ENCODE data around the gene CPNE8. TPM values are rescaled to one million over a fixed set of nuclear protein-coding genes. Genes with fewer than 3 reads are reported as not detected.

Gene CPNE8
- total RNA-seq (2021; ENCODE audit: unreplicated experiment), result 23.6 TPM
- polyA plus RNA-seq (2012; ENCODE audit: insufficient read length), result 7.9 TPM
- Bru-seq, nascent RNA, result percentile 85 among the genes with signal in this experiment
- percentile 67 among the genes with signal in this experiment for BruChase-seq, experiment 1, labeled RNA remaining after a 2-hour chase
- BruChase-seq, experiment 2, labeled RNA remaining after a 6-hour chase, result percentile 66 among the genes with signal in this experiment
- long read RNA-seq, transcript CPNE8-201 (20 exons, 3,489 nt), result major isoform, 12 of 28 reads
- long read RNA-seq, partial matches to known transcripts, result 10 of 28 reads
- long read RNA-seq, other reads (novel, unspliced or antisense), result 6 of 28 reads

DNA sequence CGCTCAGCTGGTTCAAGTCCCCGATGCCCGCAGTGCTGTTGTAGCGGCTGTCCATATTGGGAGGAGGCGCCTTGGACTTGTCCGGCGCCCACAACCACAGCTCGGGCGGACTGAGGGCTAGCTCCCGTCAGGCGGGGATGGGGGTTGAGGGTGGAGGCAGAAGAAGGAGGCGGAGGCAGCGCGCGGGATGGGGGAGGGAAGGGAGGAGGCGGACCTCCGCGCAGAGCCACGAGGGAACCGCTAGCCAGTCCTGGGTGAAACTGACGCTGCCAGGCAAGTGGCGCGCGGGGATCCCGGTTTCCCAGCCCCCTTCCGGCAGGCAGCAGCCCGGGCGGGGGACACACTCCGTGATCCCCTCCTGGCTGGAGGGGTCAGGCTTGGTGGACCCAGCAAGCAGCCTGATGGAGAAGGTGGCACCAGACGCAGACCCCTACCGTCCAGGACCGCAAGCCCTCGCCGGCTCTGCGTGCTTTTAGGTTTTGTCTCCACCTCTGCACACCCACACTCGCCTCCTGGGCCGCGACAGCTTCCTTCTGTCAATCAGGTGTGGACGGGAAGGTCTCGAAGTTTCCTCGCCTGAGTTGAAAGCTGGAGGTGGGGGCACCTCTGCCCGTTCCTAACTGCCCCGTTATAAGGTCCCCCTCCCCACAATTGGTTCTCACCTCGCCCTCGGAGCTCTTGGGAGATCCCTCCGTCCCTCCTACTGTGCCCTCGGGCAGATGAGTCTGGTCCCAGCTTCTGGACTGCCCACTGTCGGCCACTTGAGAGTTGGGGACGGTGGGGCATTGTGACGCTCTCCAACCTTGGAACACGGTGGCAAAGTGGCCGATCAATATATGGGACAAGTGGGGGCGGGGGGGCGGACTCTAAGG, at the start of gene CPNE8:
TSS of gene CPNE8 (minus strand) at position 112 of the 872 bp plus-strand sequence. CDS start at position 55, 57 bp downstream.
- TF ChIP-seq POLR2AphosphoS5 (IDR thresholded peaks at IDR 0.05; ENCODE audit: low read depth, low read length) (no peak), SIN3A (IDR thresholded peaks at IDR 0.05; ENCODE audit: borderline replicate concordance, insufficient read depth, low read depth, low read length) (no peak), TCF7L2 (IDR thresholded peaks at IDR 0.05; ENCODE audit: low read depth, low read length) (no peak), REST (IDR thresholded peaks at IDR 0.05; ENCODE audit: insufficient read depth in 1 of 2, low read depth in 2 of 2, low read length in 1 of 2) (no peak), CTCF (IDR thresholded peaks at IDR 0.05) (no peak)
- DNase-seq (ENCODE audit: low read depth, low spot score) (peak; percentile 57), ATAC-seq (peak; percentile 90)
- H3K4me3 ChIP-seq (ENCODE audit: low read depth in 2 of 2, low read length in 2 of 2), result peak within 1 kb of the TSS; percentile 79 to 92
- ChIA-PET CTCF (interaction anchor here (0.6 to 2.3 kb wide), 10 partner anchors 10 to 1006 kb away, joined by 3 to 12 read pairs (median 6); partner anchors contain the start of gene ALG10B), POLR2A (interaction anchor here (1.1 to 1.7 kb wide), 3 partner anchors 8 to 11 kb away, joined by 3 to 12 read pairs (median 3); no protein-coding TSS in a partner anchor)
- peaks cover 16% of the 10 kb centered on the region for H3K4me1 ChIP-seq (ENCODE audit: control insufficient read depth, insufficient read depth, low read length)
- no peaks in the 10 kb centered on the region for H3K36me3 ChIP-seq (ENCODE audit: control insufficient read depth, insufficient read depth, low read length)
- no TSS peak for BruUV-seq (replicated peaks)
- intact Hi-C loops (cut with micrococcal nuclease; ENCODE audit: unreplicated experiment) (loop anchor here (1.0 to 10.0 kb wide), 2 partner anchors 198 to 241 kb away; no protein-coding TSS in a partner anchor), in situ Hi-C loops (cut with HindIII; ENCODE audit: low pct_unique_long_range_greater_than_20kb, low sequenced_read_pairs) (no loop called here)
- H3K9me3 ChIP-seq (ENCODE audit: control insufficient read depth, insufficient read depth, low read depth, low read length), result no peaks in the 10 kb centered on the region
- peak within 1 kb of the TSS; percentile 94 for H3K27ac ChIP-seq (ENCODE audit: low read length)
- H3K27me3 ChIP-seq (ENCODE audit: control insufficient read depth, insufficient read depth, low read length), result no peaks in the 10 kb centered on the region

DNA sequence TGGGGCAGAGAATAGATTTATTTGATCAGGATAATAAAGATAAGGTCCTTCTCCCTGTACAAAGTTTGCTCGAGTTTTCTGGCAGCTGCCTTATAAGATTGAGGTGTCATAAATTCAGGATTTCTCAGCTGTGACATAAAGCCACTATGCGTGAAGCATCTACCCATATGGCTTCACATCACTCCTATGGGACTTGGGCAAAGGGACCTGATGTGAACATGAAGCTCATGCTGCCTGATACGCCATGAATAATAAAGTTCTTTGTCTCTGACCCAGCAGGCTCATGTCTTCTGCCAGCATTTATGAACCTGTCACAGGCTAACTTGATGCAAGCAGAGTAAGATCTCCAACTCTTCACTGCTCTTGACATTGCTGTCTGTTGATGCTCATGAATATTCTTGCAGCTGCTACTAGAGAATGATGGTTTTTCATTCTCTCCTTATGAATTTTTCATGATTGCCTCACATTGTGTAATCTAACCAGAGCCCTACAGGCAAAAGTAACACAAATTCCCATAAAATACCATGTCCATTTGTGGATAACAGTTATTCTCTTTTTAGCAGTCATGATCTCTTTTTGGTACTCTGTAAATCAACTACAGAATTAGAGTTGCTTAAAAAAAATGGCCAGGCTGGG, 49.0 kb upstream of the CPNE8 start:
- Histone ChIP-seq H3K4me1 (ENCODE audit: control insufficient read depth, insufficient read depth, low read length) (no peaks in the 10 kb centered on the region), H3K27me3 (ENCODE audit: control insufficient read depth, insufficient read depth, low read length) (no peaks in the 10 kb centered on the region), H3K27ac (ENCODE audit: low read length) (no peak overlapping the region), H3K36me3 (ENCODE audit: control insufficient read depth, insufficient read depth, low read length) (no peaks in the 10 kb centered on the region), H3K4me3 (ENCODE audit: low read depth in 2 of 2, low read length in 2 of 2) (no peak overlapping the region), H3K9me3 (ENCODE audit: control insufficient read depth, insufficient read depth, low read depth, low read length) (no peaks in the 10 kb centered on the region)
- ATAC-seq (no peak), DNase-seq (ENCODE audit: low read depth, low spot score) (no peak)
- CTCF ChIA-PET, result no interaction called here
- POLR2A ChIA-PET, result no interaction called here
- TF ChIP-seq POLR2AphosphoS5 (IDR thresholded peaks at IDR 0.05; ENCODE audit: low read depth, low read length), result no peak
- no peak for TF ChIP-seq REST (IDR thresholded peaks at IDR 0.05; ENCODE audit: insufficient read depth in 1 of 2, low read depth in 2 of 2, low read length in 1 of 2)
- no peak for TF ChIP-seq SIN3A (IDR thresholded peaks at IDR 0.05; ENCODE audit: borderline replicate concordance, insufficient read depth, low read depth, low read length)
- TF ChIP-seq TCF7L2 (IDR thresholded peaks at IDR 0.05; ENCODE audit: low read depth, low read length), result no peak
- no peak for TF ChIP-seq CTCF (IDR thresholded peaks at IDR 0.05)
- no TSS peak for BruUV-seq (replicated peaks)
- intact Hi-C loops (cut with micrococcal nuclease; ENCODE audit: unreplicated experiment), result no loop called here
- in situ Hi-C loops (cut with HindIII; ENCODE audit: low pct_unique_long_range_greater_than_20kb, low sequenced_read_pairs), result no loop called here

Data from Panc1 (cell line).